ENCODE measurements around the gene PRELP.

GRCh38 chr1:203450001-203450400 lies 25.6 kb upstream of the PRELP start:
- no peak for TF ChIP-seq CTCF (IDR thresholded peaks at IDR 0.05; ENCODE audit: low read depth, low read length)
- no peak for TF ChIP-seq EZH2phosphoT487 (IDR thresholded peaks at IDR 0.05; ENCODE audit: low read depth)

Measured in OCI-LY3 (cell line).